RWPE1 (cell line): ENCODE results near the gene PI4KB.

ENCODE experiments used
- CTCF ChIA-PET: fragments of 350-600 bp; sonication (Branson Sonifier 250); formaldehyde crosslinking; extraction: SDS; loops from one replicate; lab custom pipeline; 2021; lab: Yijun Ruan, JAX
- POLR2A ChIA-PET: fragments of 400-600 bp; formaldehyde crosslinking; extraction: SDS; loops from one replicate; lab custom pipeline; 2020; ENCODE audit warnings: antibody characterized with exemption; ENCODE audit not compliant: low non-redundant PET; lab: Yijun Ruan, JAX
- DNase-seq: peaks from one replicate; pipeline ENCODE4 v3.0.0; 2012; ENCODE audit warnings: low spot score
- H3K27ac ChIP-seq: fragments of 450-650 bp; 2 replicates; pipeline ENCODE4 v1.5.1; 2017
- TF ChIP-seq, protein P1 (sequence below): fragments of 450-650 bp; conservative IDR thresholded peaks from 2 replicates; pipeline ENCODE4 v1.5.1; 2017; ENCODE audit warnings: low read depth, mild to moderate bottlenecking

Gene PI4KB

DNA sequence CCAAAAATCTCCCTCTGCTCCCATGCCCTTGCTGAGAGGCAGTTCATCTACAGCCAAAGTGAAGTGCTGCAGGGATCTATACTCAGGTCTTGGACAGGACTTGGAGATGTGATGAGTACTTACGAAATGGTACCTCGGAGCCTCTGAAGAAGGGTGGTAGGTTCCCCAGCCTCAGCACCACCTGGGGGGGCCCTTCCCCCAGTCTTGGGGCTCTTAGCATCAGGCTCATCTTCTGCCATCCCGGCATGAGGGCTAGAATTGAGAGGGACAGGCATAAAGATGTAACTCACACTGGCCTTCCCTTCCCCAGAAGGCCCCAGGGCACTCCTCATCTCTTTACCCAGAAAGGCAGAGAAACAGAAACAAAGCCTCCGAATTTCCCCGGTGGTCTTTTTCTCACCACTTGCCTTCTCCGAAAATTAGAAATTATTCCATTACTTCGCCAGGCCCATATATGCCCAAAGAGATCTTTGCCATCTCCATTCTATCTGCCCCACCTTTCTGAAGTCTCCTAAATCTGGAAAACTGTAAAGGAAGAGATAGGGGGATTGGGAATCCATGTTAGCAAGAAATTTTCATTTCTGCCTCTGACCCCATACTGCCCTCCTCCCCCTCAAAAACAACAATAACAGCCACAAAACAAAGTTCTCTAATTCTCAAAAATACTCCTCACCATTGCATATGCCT lies 19.0 kb upstream of the PI4KB start:
- DNase-seq, result no peak
- peak overlapping the region; percentile 86 for H3K27ac ChIP-seq
- ChIA-PET CTCF (no interaction called here), POLR2A (no interaction called here)
- TF ChIP-seq, protein P1, sequence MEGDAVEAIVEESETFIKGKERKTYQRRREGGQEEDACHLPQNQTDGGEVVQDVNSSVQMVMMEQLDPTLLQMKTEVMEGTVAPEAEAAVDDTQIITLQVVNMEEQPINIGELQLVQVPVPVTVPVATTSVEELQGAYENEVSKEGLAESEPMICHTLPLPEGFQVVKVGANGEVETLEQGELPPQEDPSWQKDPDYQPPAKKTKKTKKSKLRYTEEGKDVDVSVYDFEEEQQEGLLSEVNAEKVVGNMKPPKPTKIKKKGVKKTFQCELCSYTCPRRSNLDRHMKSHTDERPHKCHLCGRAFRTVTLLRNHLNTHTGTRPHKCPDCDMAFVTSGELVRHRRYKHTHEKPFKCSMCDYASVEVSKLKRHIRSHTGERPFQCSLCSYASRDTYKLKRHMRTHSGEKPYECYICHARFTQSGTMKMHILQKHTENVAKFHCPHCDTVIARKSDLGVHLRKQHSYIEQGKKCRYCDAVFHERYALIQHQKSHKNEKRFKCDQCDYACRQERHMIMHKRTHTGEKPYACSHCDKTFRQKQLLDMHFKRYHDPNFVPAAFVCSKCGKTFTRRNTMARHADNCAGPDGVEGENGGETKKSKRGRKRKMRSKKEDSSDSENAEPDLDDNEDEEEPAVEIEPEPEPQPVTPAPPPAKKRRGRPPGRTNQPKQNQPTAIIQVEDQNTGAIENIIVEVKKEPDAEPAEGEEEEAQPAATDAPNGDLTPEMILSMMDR, result no peak

DNA sequence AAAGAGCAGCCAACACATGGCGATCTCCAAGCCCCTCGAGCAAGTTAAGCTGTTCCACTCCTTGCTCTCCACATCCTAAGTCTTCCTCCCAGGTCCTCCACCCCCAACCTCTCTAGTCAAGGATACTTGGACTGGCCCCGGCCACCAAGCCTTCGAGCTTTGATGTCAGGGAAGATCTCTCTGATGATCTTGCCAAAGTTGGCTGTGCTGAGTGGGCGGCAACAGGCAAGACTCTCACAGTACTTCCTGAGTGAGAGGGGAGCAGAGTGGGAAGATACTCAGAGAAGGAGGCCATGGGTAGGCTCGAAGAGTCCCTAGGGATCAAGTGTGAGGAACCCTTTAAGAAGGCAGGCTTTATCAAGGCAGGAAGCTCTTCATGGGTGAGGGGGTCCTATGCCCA lies 17.1 kb upstream of the PI4KB start:
- CTCF ChIA-PET, result interaction anchor here (0.6 to 1.0 kb wide), 2 partner anchors 36 to 55 kb away, joined by 3 read pairs; partner anchors contain the start of gene PSMB4

DNA sequence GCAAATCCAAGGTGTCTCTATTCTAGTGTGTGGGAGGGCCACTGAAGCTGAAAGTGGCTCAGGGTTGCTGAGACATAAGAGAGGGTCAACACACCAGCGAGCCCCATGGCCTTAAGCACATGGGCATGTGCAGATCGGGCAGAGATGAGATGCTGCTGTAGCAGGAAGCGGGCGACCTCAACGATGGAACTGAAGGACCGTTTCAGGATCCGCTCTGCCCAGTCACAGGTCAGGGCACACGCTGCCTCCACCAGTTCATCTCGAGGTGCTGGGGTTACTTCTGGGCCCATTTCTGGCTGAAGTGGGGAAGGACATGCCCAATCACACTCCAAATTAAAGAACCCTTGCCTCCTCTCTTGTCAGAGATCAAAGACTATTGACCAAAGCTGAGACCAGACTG lies 16.4 kb upstream of the PI4KB start:
- CTCF ChIA-PET, result interaction anchor here (0.6 kb wide), 1 partner anchor 35 kb away, joined by 3 read pairs; no protein-coding TSS in a partner anchor
- TF ChIP-seq, protein P1, result no peak
- DNase-seq, result no peak
- H3K27ac ChIP-seq, result peak overlapping the region; percentile 49
- POLR2A ChIA-PET, result no interaction called here

More for the DNA sequence above, 17.1 kb upstream of the PI4KB start:
- no peak overlapping the region for H3K27ac ChIP-seq
- no peak for DNase-seq
- TF ChIP-seq, protein P1, result no peak
- POLR2A ChIA-PET, result no interaction called here

DNA sequence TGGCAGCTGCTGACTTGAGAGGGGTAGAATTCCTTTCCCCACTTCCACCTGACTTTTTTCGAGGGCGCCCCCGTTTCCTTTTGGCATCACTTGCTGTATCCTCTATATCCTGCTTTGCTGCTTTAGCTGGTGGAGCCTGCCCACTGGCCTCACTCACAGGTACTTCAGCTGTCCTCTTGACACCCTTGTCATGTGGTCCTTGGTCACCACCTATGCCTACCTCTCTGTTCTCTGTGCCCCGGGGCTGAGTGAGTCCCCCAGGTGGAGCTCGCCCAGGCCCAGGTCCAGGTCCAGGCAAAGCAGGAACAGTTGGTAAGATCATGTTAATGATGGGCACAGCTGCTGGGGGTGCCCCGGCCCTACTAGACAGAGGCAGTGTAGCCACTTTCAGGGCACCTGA lies 15.4 kb upstream of the PI4KB start:
- TF ChIP-seq, protein P1, result no peak
- peak overlapping the region; percentile 49 for H3K27ac ChIP-seq
- no peak for DNase-seq
- CTCF ChIA-PET, result interaction anchor here (0.7 kb wide), 1 partner anchor 43 kb away, joined by 4 read pairs; no protein-coding TSS in a partner anchor
- POLR2A ChIA-PET, result no interaction called here

DNA sequence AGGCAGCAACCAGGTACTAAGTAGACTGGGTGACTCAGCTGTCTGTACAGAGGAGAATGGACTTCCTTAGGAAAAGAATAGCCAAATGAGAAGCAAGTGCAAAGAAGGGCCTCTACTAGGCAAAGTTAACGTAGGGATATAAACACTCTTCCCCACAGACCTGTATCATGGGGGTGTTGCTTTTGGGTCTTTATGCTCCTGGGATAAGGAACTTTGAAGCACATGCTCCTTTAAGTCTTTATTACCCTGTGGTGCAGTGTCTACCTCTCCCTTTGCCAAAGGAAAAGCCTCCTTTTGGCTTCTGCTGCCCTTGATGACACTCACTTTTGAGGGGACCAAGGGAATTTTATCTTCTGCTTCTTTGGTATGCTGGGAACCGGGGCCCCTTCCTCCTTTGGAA lies 14.8 kb upstream of the PI4KB start:
- no peak for DNase-seq
- ChIA-PET CTCF (interaction anchor here (0.7 kb wide), 1 partner anchor 42 kb away, joined by 4 read pairs; no protein-coding TSS in a partner anchor), POLR2A (no interaction called here)
- TF ChIP-seq, protein P1, result no peak
- peak overlapping the region; percentile 49 for H3K27ac ChIP-seq

DNA sequence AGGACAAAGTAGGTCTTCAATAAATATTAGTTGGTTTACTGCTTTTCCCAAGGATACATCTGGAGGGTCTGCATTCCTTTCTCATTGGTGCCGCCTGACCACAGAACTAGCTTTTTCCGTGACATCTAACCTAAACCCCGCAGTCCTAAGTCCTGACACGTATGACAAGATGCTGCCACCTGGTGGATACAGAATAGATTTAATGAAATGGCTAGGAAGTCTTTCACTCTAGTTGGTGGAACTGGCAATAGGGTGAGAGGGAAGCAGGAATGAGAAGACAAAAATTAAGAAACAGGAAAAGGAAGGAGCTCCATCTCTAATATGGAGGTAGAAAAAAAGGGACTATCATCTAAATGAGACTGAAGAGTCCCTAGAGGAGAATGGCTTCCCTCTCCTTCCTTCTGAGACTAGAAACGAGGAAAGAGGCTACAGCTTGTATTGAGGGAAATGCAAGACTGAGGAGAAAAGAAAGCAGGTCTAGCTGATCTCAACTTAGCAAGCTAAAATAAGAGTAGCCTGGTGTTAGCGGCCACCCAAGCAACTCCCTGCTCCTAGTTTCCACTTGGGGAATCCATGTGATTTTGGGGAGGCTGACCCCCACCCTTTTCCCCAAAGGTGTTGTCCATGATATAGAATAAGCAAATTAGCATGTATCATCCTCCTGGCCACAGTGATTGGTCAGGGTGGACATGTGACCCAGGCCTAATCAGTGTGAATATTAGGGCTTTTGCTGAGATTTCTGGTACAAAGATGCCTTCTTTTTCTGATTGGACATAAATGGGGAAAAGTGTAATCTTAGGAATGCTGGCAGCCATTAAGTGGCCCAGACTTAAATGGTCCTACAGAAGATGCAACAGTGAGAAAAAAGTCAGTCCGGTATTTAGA lies 13.9 kb upstream of the PI4KB start:
- TF ChIP-seq, protein P1, result peak; percentile 71
- POLR2A ChIA-PET, result interaction anchor here (0.5 kb wide), 1 partner anchor 9 kb away, joined by 4 read pairs; no protein-coding TSS in a partner anchor
- CTCF ChIA-PET, result interaction anchor here (0.5 to 2.1 kb wide), 30 partner anchors 8 to 433 kb away, joined by 3 to 38 read pairs (median 4); partner anchors contain the start of gene ZNF687
- no peak overlapping the region for H3K27ac ChIP-seq
- DNase-seq, result peak; percentile 60
